Skeletal muscle cell (primary cell): ENCODE measurements around the gene SCAMP3.
A peak's percentile ranks its signal among the peaks of the same experiment; 100 is the strongest.

ENCODE experiments used
- DNase-seq: peaks from one replicate; pipeline ENCODE4 v3.0.0-alpha.2; 2010; ENCODE audit warnings: low read depth
- H3K4me3 ChIP-seq: 2 replicates; pipeline ENCODE4 v1.5.1; 2011; ENCODE audit warnings: low read depth, mild to moderate bottlenecking, control low read depth, low read length, moderate library complexity

Gene SCAMP3

GRCh38 chr1:155210314-155211104 is 51.7 kb downstream of the SCAMP3 start:
- no peak for DNase-seq

DNA sequence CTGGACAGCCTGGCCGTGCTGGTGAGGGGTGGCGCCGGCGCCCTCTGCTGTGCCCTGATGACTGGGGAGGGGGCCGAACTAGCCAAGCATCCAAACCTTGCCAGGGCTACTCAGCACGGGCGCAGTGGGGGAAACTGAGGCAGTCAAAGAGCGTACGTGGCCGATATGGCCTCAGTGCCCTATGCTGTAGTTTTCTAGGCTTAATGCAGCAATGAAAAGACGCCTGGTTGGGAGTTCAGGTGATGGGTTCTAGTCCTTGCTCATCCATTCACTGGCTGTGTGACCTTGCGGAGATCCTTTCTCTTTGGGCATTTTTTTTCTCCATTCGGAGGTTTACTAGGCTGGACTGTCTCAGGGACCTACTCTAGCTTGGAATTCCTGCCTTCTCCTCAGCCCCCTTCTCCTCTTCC is 52.8 kb downstream of the SCAMP3 start:
- H3K4me3 ChIP-seq: peak overlapping the region; percentile 89
- DNase-seq: no peak

More at GRCh38 chr1:155210314-155211104, 51.7 kb downstream of the SCAMP3 start:
- H3K4me3 ChIP-seq: no peak overlapping the region

- peak within 1 kb of the TSS; percentile 89 for H3K4me3 ChIP-seq
- peak; percentile 46 for DNase-seq
Observed at GRCh38 chr1:155208541-155209311, 53.4 kb downstream of the SCAMP3 start, which contains the start of gene MTX1. Gene MTX1 (plus strand): TSS chr1:155208695. CDS start chr1:155208805, 110 bp downstream.

DNA sequence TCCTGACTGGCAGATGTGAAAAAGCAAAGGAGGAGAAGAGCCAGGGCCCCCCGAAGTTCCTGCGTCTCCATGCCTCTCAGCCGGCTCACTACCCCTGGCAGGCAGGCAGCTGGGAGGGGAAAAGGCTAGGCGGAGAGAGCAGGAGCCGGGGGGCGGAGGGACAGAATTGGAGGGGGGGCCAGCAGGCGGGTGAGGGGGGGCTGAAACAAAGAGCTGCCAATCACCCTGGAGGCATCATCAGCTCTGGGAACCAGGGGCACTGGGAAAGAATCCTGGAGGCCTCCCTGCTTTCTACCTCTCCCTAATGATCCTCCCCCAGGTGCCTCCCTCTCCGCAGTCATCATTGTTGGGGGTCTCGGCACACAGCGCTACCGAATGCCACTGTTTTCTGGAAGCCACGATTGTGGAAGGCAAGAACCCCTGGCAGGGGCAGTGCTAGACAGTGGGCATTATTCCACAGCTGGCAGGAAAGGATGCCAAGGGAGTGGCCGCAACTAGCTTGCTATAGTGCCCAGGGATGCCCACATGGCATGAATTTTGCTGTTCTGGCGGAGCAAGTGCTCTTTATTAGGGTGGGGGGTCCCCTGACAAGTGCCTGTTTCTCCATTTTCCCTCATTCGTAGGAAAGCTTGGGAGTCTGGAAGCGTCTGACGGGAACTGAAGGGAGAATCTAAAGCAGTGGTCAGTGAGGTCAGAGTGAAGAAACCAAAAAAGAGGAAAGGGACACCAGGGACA is 54.2 kb downstream of the SCAMP3 start, which contains the start of gene THBS3:
Gene THBS3 (minus strand): TSS at position 92 of the 735 bp plus-strand sequence. CDS start 21 bp downstream, at position 71.
- DNase-seq: no peak
- peak within 1 kb of the TSS; percentile 89 for H3K4me3 ChIP-seq

DNA sequence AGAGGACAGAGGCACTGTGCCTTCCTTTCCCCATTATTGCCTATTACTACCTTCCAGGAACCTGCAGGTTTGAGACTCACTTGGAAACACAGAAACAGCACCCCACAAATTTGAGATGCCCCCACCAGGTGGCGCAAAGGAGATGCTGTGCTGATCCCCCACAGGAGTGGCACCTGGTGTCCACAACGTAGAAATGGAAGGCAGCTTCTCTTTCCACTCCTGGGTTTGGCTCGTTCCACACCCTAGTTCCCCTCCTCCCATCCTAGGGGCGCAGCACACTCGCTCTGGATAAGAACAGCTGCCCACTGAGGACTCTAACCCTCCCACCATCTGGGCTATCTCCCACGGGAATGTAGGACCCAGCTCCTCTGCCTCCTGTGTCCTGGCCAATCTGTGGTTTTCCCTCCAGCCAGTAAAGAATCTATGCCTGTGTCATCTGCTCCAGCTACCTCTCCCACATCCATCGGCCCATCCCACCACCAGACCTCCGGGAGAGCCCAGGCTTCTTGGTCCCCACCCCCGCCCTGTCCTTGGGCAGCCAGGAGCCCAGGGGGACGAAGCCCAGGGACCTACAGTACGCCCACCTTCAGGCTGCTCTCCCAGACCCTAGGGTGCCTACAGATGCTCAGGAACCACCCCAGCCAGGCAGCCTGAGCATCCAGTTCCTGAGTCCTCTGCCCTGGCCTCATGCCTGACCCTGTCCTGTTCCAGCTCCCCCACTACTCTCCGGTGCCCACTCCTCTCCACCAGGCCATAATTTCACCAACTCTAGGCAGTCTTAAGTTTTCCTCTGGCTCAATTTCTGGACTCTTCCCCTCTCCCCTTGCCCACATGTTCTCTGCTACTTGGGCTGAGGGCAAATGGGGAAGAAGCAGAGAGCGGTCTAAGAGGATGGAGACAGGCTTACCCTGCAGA is 55.0 kb downstream of the SCAMP3 start:
- no peak for DNase-seq
- peak overlapping the region; percentile 89 for H3K4me3 ChIP-seq
